H1 (cell line): ENCODE results near the gene NRXN3. TPM values are rescaled to one million over a fixed set of nuclear protein-coding genes. Genes with fewer than 3 reads are reported as not detected.

Experiments
- CTCF ChIA-PET: fragments of 300-600 bp; sonication (Branson Sonifier 250); formaldehyde crosslinking; loops from one replicate; lab custom pipeline; 2021; ENCODE audit not compliant: partially characterized antibody; lab: Charles Lee
- POLR2A ChIA-PET: fragments of 300-600 bp; sonication (Branson Sonifier 250); formaldehyde crosslinking; loops from one replicate; lab custom pipeline; 2021; ENCODE audit warnings: inconsistent platforms; ENCODE audit not compliant: partially characterized antibody; lab: Charles Lee
- DNase-seq, 2 experiments: peaks; one replicate each; pipeline versions ENCODE4 v3.0.0 to v3.0.0-alpha.2; 2010 to 2022; ENCODE audit warnings: low spot score in 2 of 2, low read depth in 1 of 2, mixed read lengths in 1 of 2
- FAIRE-seq: peaks from 2 replicates; lab custom pipeline; 2011; peaks lifted over from hg19 to GRCh38; lab: Jason Lieb, UNC
- H2AFZ ChIP-seq: 2 replicates; pipeline ENCODE4 v1.8.1; 2012; ENCODE audit warnings: low read length, inconsistent platforms
- H2AK5ac ChIP-seq: 2 replicates; pipeline ENCODE4 v1.6.1; 2013; ENCODE audit warnings: low read depth, low read length
- H2BK120ac ChIP-seq: replicated peaks from 2 replicates; pipeline ENCODE3; 2013; ENCODE audit warnings: low read depth, low read length, inconsistent platforms
- H2BK12ac ChIP-seq: 2 replicates; pipeline ENCODE4 v1.6.1; 2013; ENCODE audit warnings: low read depth, low read length
- H2BK15ac ChIP-seq: 2 replicates; pipeline ENCODE4 v1.6.1; 2013; ENCODE audit warnings: low read length
- H2BK20ac ChIP-seq: 2 replicates; pipeline ENCODE4 v1.6.1; 2013; ENCODE audit warnings: low read length
- H2BK5ac ChIP-seq: 2 replicates; pipeline ENCODE4 v1.6.1; 2013; ENCODE audit warnings: low read depth, low read length
- H3K14ac ChIP-seq: 2 replicates; pipeline ENCODE4 v1.6.1; 2013; ENCODE audit warnings: inconsistent platforms; ENCODE audit not compliant: insufficient read length
- H3K18ac ChIP-seq: 2 replicates; pipeline ENCODE4 v1.6.1; 2013; ENCODE audit warnings: low read length; ENCODE audit errors: extremely low read depth
- H3K23ac ChIP-seq: 2 replicates; pipeline ENCODE4 v1.6.1; 2013; ENCODE audit warnings: inconsistent platforms; ENCODE audit not compliant: insufficient read length
- H3K23me2 ChIP-seq: 2 replicates; pipeline ENCODE4 v1.6.1; 2013; ENCODE audit warnings: low read depth, low read length
- H3K27ac ChIP-seq: 2 replicates; pipeline ENCODE4 v1.6.1; 2011; ENCODE audit warnings: low read depth, low read length, inconsistent platforms
- H3K27me3 ChIP-seq, 4 experiments: replicated peaks in 1 of 4; 1 replicate in 1 of 4; 2 replicates in 3 of 4; pipeline versions ENCODE4 v1.6.1 to v1.8.1; 2011 to 2013; ENCODE audit warnings: low read length in 3 of 4, mild to moderate bottlenecking in 3 of 4, inconsistent platforms in 2 of 4, mixed read lengths in 2 of 4, moderate library complexity in 1 of 4; ENCODE audit not compliant: control insufficient read depth in 3 of 4, insufficient read depth in 3 of 4; ENCODE audit errors: extremely low read depth in 1 of 4
- H3K36me3 ChIP-seq, 4 experiments: 2 replicates each; pipeline versions ENCODE4 v1.6.1 to v1.8.1; 2011 to 2013; ENCODE audit warnings: mild to moderate bottlenecking in 4 of 4, low read length in 3 of 4, moderate library complexity in 2 of 4, control low read depth in 1 of 4, inconsistent platforms in 1 of 4; ENCODE audit not compliant: insufficient read depth in 4 of 4, control insufficient read depth in 2 of 4
- H3K4ac ChIP-seq: replicated peaks from 2 replicates; pipeline ENCODE3; 2013; ENCODE audit warnings: low read length, low read depth, mixed read lengths, inconsistent platforms; ENCODE audit not compliant: insufficient read length
- H3K4me1 ChIP-seq, 4 experiments: replicated peaks in 1 of 4; 1 replicate in 1 of 4; 2 replicates in 3 of 4; pipeline versions ENCODE4 v1.6.1 to v1.8.1; 2011 to 2013; ENCODE audit warnings: low read length in 3 of 4, inconsistent platforms in 2 of 4, mixed read lengths in 1 of 4; ENCODE audit not compliant: insufficient read depth in 4 of 4, control insufficient read depth in 3 of 4
- H3K4me2 ChIP-seq, 2 experiments: 2 replicates each; pipeline versions ENCODE4 v1.6.1 to v1.8.1; 2011 to 2013; ENCODE audit warnings: low read depth in 2 of 2, low read length in 2 of 2, control low read depth in 1 of 2, inconsistent platforms in 1 of 2, mild to moderate bottlenecking in 1 of 2; ENCODE audit not compliant: insufficient read depth in 1 of 2
- H3K4me3 ChIP-seq, 4 experiments: fragments of 200-600, 300-600 bp in 1 of 4; sonication (generic), shearing (Covaris generic), sonication (Bioruptor Twin) in 1 of 4; 2 replicates each; pipeline versions ENCODE4 v1.5.1 to v1.8.1; 2011 to 2016; ENCODE audit warnings: low read length in 4 of 4, low read depth in 3 of 4, control low read depth in 2 of 4, inconsistent platforms in 2 of 4, mild to moderate bottlenecking in 2 of 4, mixed read lengths in 1 of 4, moderate library complexity in 1 of 4; ENCODE audit not compliant: insufficient read depth in 2 of 4; ENCODE audit errors: extremely low read depth in 1 of 4
- H3K56ac ChIP-seq: replicated peaks from 2 replicates; pipeline ENCODE3; 2013; ENCODE audit warnings: low read depth, mild to moderate bottlenecking, mixed read lengths, low read length, inconsistent platforms; ENCODE audit not compliant: insufficient read length
- H3K79me1 ChIP-seq: 2 replicates; pipeline ENCODE4 v1.6.1; 2013; ENCODE audit warnings: low read depth, low read length, control low read depth
- H3K79me2 ChIP-seq, 2 experiments: 2 replicates each; pipeline versions ENCODE4 v1.6.1 to v1.8.1; 2012 to 2013; ENCODE audit warnings: low read length in 2 of 2, mild to moderate bottlenecking in 2 of 2, inconsistent platforms in 1 of 2; ENCODE audit not compliant: insufficient read depth in 2 of 2, control insufficient read depth in 1 of 2
- H3K9ac ChIP-seq, 4 experiments: replicated peaks in 1 of 4; 1 replicate in 1 of 4; 2 replicates in 3 of 4; pipeline versions ENCODE4 v1.6.1 to v1.8.1; 2011 to 2013; ENCODE audit warnings: low read depth in 3 of 4, low read length in 3 of 4, control low read depth in 2 of 4, mild to moderate bottlenecking in 2 of 4, moderate library complexity in 2 of 4, inconsistent platforms in 1 of 4; ENCODE audit errors: extremely low read depth in 1 of 4
- H3K9me3 ChIP-seq, 2 experiments: 2 replicates each; pipeline versions ENCODE4 v1.6.1 to v1.8.1; 2012 to 2013; ENCODE audit warnings: mild to moderate bottlenecking in 2 of 2, moderate library complexity in 2 of 2, control low read depth in 1 of 2, inconsistent platforms in 1 of 2, low read depth in 1 of 2, low read length in 1 of 2, mixed read lengths in 1 of 2; ENCODE audit not compliant: insufficient read depth in 2 of 2
- H4K20me1 ChIP-seq, 2 experiments: replicated peaks in 1 of 2; 2 replicates each; pipeline versions ENCODE3 to v1.8.1; 2011 to 2013; ENCODE audit warnings: inconsistent platforms in 2 of 2, low read length in 2 of 2, mild to moderate bottlenecking in 1 of 2; ENCODE audit not compliant: insufficient read depth in 2 of 2, control insufficient read depth in 1 of 2
- H4K5ac ChIP-seq: 2 replicates; pipeline ENCODE4 v1.6.1; 2013; ENCODE audit warnings: low read length, low read depth, mixed read lengths, inconsistent platforms; ENCODE audit not compliant: insufficient read length
- H4K8ac ChIP-seq: 2 replicates; pipeline ENCODE4 v1.8.0; 2013; ENCODE audit warnings: mild to moderate bottlenecking, moderate library complexity, low read length, inconsistent platforms; ENCODE audit not compliant: insufficient read depth; ENCODE audit errors: extremely low read depth
- H4K91ac ChIP-seq: replicated peaks from 2 replicates; pipeline ENCODE3; 2013; ENCODE audit warnings: low read length, mixed read lengths, inconsistent platforms; ENCODE audit not compliant: insufficient read length
- WGBS, 2 experiments: shearing (Covaris generic) in 1 of 2; methylation state at CpG; one replicate each; pipeline versions ENCODE4 v1.1.6 to v1.1.7; 2013 to 2015; ENCODE audit warnings: low lambda C conversion rate in 2 of 2, mixed read lengths in 2 of 2, inconsistent platforms in 1 of 2, low coverage in 1 of 2, missing lambda C conversion rate in 1 of 2; ENCODE audit not compliant: insufficient replicate concordance in 2 of 2, insufficient coverage in 1 of 2, insufficient read length in 1 of 2; ENCODE audit errors: extremely low coverage in 1 of 2, missing lambda C conversion rate in 1 of 2; 5-methylcytosine and 5-hydroxymethylcytosine counted together
- polyA plus RNA-seq, 7 experiments: library from polyadenylated mRNA; depleted of rRNA in 3 of 7; stranded (reverse) in 5 of 7; unstranded in 2 of 7; fragments of >200 nt in 5 of 7; fragments of 200-250 nt in 2 of 7; gene quantifications; 1 replicate in 5 of 7; 2 replicates in 1 of 7; 4 replicates in 1 of 7; pipeline versions ENCODE4 v1.2.1 to v1.2.3, GENCODE V29; 2011 to 2013; ENCODE audit warnings: missing spikeins in 2 of 7, mixed read lengths in 2 of 7
- total RNA-seq: library from RNA; stranded (reverse); fragmentation: NEBNext Ultra II Directional; extraction: Animal tissue kit (Norgen Biotek cat#: 25700); gene quantifications from 2 replicates; pipeline ENCODE4 v1.2.1, GENCODE V29; 2021

NRXN3 gene
- total and polyA plus RNA-seq, 2 of the 8 experiments (the other 6 are each of a cell fraction or from before 2014, with no cell fraction given), result 2.6 to 4.1 TPM

- FAIRE-seq (peak; percentile 70), DNase-seq (peak; percentile 88)
- H2BK5ac ChIP-seq, result no peak overlapping the region; the same call in 1 of the 2 replicates
- no peak overlapping the region for H3K14ac ChIP-seq
- H3K9ac ChIP-seq, result peak overlapping the region in 3 of 4 experiments; percentile 38 to 48 (median 39); a peak in 5 of 7 replicates
- peak overlapping the region; percentile 91; the same call in 1 of the 2 replicates for H2AFZ ChIP-seq
- H2BK15ac ChIP-seq, result 0 out of 2 replicates have a peak overlapping the region, but pooled peaks have one; percentile 89
- H3K4me3 ChIP-seq, result peak overlapping the region; percentile 61 to 77 (median 71)
- H3K36me3 ChIP-seq, result no peaks in the 10 kb centered on the region
- no peak overlapping the region for H2BK20ac ChIP-seq
- no peaks in the 10 kb centered on the region; the same call in 1 of the 2 replicates for H3K79me1 ChIP-seq
- H4K5ac ChIP-seq, result no peak overlapping the region
- H4K8ac ChIP-seq, result peak overlapping the region; percentile 51; the same call in 1 of the 2 replicates
- POLR2A ChIA-PET, result interaction anchor here (0.5 kb wide), 1 partner anchor 145 kb away, joined by 3 read pairs; no protein-coding TSS in a partner anchor
- no peaks in the 10 kb centered on the region for H3K9me3 ChIP-seq
- peaks cover 28% of the 10 kb centered on the region for H3K23me2 ChIP-seq
- no peak overlapping the region for H2BK120ac ChIP-seq
- peaks cover 3 to 30% (median 14%) of the 10 kb centered on the region in 4 experiments for H3K4me1 ChIP-seq
- H3K4ac ChIP-seq, result no peak overlapping the region
- H3K27ac ChIP-seq, result no peak overlapping the region
- CTCF ChIA-PET, result no interaction called here
- H3K27me3 ChIP-seq, result peaks cover 6 to 45% (median 39%) of the 10 kb centered on the region in 4 experiments
- peaks cover 0 to 7% of the 10 kb centered on the region in 2 experiments for H4K20me1 ChIP-seq
- peak overlapping the region; percentile 93 for H3K18ac ChIP-seq
- peak overlapping the region; percentile 79 for H3K56ac ChIP-seq
- no peak overlapping the region for H4K91ac ChIP-seq
- no peak overlapping the region for H2AK5ac ChIP-seq
- WGBS, 2 experiments, result 1% methylated on average over 60 of the region's 67 CpGs; no CpG with 5 or more reads in 1 of the 2 experiments
- no peak overlapping the region for H3K23ac ChIP-seq
- H3K79me2 ChIP-seq, result no peaks in the 10 kb centered on the region
- H3K4me2 ChIP-seq, result peak overlapping the region; percentile 96 to 98
- no peak overlapping the region; the same call in 1 of the 2 replicates for H2BK12ac ChIP-seq
Measured at GRCh38 chr14:79278798-79279644, 1108.8 kb downstream of the NRXN3 start.
